IMR-90 (cell line): ENCODE results near the gene SLC7A6OS. TPM values are rescaled to one million over a fixed set of nuclear protein-coding genes. Genes with fewer than 3 reads are reported as not detected.

ENCODE experiments used
- ATAC-seq: fragments of 200-7000 bp; cut with Tn5 transposase; 2 replicates; pipeline ENCODE4 v1.9.1; 2020; ENCODE audit warnings: low read depth, mild to moderate bottlenecking, moderate library complexity
- BruUV-seq: library from RNA; stranded (reverse); fragments of 400-500 nt; replicated peaks from 2 replicates; lab custom pipeline; 2021; lab: Mats Ljungman, UMichigan
- CTCF ChIA-PET: fragments of 300-600 bp; formaldehyde crosslinking; extraction: SDS; loops from one replicate; lab custom pipeline; 2021; ENCODE audit warnings: antibody characterized with exemption; lab: Yijun Ruan, JAX
- POLR2A ChIA-PET: fragments of 300-600 bp; sonication (Branson Sonifier 250); formaldehyde crosslinking; loops from one replicate; lab custom pipeline; 2022; ENCODE audit warnings: antibody characterized with exemption; ENCODE audit not compliant: unreplicated experiment; lab: Charles Lee
- DNase-seq: peaks from one replicate; pipeline ENCODE4 v3.0.0; 2013
- H2AFZ ChIP-seq: replicated peaks from 2 replicates; pipeline ENCODE3; 2013; ENCODE audit warnings: low read length, mild to moderate bottlenecking; ENCODE audit not compliant: poor library complexity
- H2AK5ac ChIP-seq: 2 replicates; pipeline ENCODE4 v1.6.1; 2013; ENCODE audit warnings: low read depth, low read length, inconsistent platforms
- H2AK9ac ChIP-seq: replicated peaks from 2 replicates; pipeline ENCODE3; 2013; ENCODE audit warnings: mild to moderate bottlenecking, low read depth, low read length, moderate library complexity; ENCODE audit not compliant: poor library complexity
- H2BK120ac ChIP-seq: 2 replicates; pipeline ENCODE4 v1.6.1; 2013; ENCODE audit warnings: low read depth, low read length, inconsistent platforms
- H2BK15ac ChIP-seq: 3 replicates; pipeline ENCODE4 v1.6.1; 2013; ENCODE audit warnings: low read depth, low read length, inconsistent platforms
- H2BK20ac ChIP-seq: 2 replicates; pipeline ENCODE4 v1.6.1; 2013; ENCODE audit warnings: low read depth, mild to moderate bottlenecking, inconsistent platforms, low read length, moderate library complexity
- H2BK5ac ChIP-seq: 2 replicates; pipeline ENCODE4 v1.6.1; 2013; ENCODE audit warnings: mild to moderate bottlenecking, low read depth, low read length, inconsistent platforms; ENCODE audit not compliant: poor library complexity, severe bottlenecking
- H3K14ac ChIP-seq: replicated peaks from 2 replicates; pipeline ENCODE4 v1.6.1; 2013; ENCODE audit warnings: low read depth, low read length, inconsistent platforms
- H3K18ac ChIP-seq: 2 replicates; pipeline ENCODE4 v1.6.1; 2013; ENCODE audit warnings: low read depth, low read length, control low read depth
- H3K23ac ChIP-seq: 2 replicates; pipeline ENCODE4 v1.6.1; 2013; ENCODE audit warnings: low read depth, low read length, inconsistent platforms
- H3K27ac ChIP-seq: 2 replicates; pipeline ENCODE4 v1.5.1; 2013; ENCODE audit warnings: mild to moderate bottlenecking, control low read depth, low read length; ENCODE audit not compliant: insufficient read depth
- H3K27me3 ChIP-seq: 2 replicates; pipeline ENCODE4 v1.6.1; 2013; ENCODE audit warnings: low read length; ENCODE audit not compliant: control insufficient read depth, insufficient read depth
- H3K36me3 ChIP-seq: 2 replicates; pipeline ENCODE4 v1.6.1; 2013; ENCODE audit warnings: low read length, mixed read lengths; ENCODE audit not compliant: control insufficient read depth, insufficient read depth
- H3K4ac ChIP-seq: 2 replicates; pipeline ENCODE4 v1.6.1; 2013; ENCODE audit warnings: low read depth, low read length, inconsistent platforms
- H3K4me1 ChIP-seq: 2 replicates; pipeline ENCODE4 v1.6.1; 2013; ENCODE audit warnings: low read length, mixed read lengths; ENCODE audit not compliant: control insufficient read depth, insufficient read depth
- H3K4me2 ChIP-seq: 2 replicates; pipeline ENCODE4 v1.6.1; 2013; ENCODE audit warnings: low read depth, mild to moderate bottlenecking, control low read depth, low read length, moderate library complexity
- H3K4me3 ChIP-seq: 2 replicates; pipeline ENCODE4 v1.5.1; 2013; ENCODE audit warnings: low read depth, mild to moderate bottlenecking, control low read depth, low read length, moderate library complexity; ENCODE audit not compliant: insufficient read depth
- H3K56ac ChIP-seq: 2 replicates; pipeline ENCODE4 v1.6.1; 2013; ENCODE audit warnings: low read length, inconsistent platforms; ENCODE audit not compliant: insufficient read depth; ENCODE audit errors: extremely low read depth
- H3K79me1 ChIP-seq, 2 experiments: 2 replicates each; pipeline ENCODE4 v1.6.1; 2013; ENCODE audit warnings: low read length in 2 of 2, inconsistent platforms in 1 of 2, low read depth in 1 of 2
- H3K9ac ChIP-seq: 2 replicates; pipeline ENCODE4 v1.6.1; 2013; ENCODE audit warnings: low read depth, low read length, control low read depth
- H3K9me1 ChIP-seq: 2 replicates; pipeline ENCODE4 v1.6.1; 2013; ENCODE audit warnings: low read length, inconsistent platforms; ENCODE audit not compliant: insufficient read depth
- H3K9me3 ChIP-seq: 2 replicates; pipeline ENCODE4 v1.6.1; 2013; ENCODE audit warnings: low read length; ENCODE audit not compliant: control insufficient read depth, insufficient read depth
- H4K20me1 ChIP-seq: 2 replicates; pipeline ENCODE4 v1.6.1; 2013; ENCODE audit warnings: low read length, inconsistent platforms; ENCODE audit not compliant: insufficient read depth
- H4K5ac ChIP-seq: 2 replicates; pipeline ENCODE4 v1.6.1; 2013; ENCODE audit warnings: mild to moderate bottlenecking, low read depth, low read length, control low read depth
- H4K8ac ChIP-seq, 2 experiments: 2 replicates each; pipeline ENCODE4 v1.6.1; 2013; ENCODE audit warnings: low read depth in 2 of 2, low read length in 2 of 2, control low read depth in 1 of 2, inconsistent platforms in 1 of 2
- H4K91ac ChIP-seq: 2 replicates; pipeline ENCODE4 v1.6.1; 2013; ENCODE audit warnings: low read depth, low read length, inconsistent platforms; ENCODE audit not compliant: insufficient read depth
- FOS ChIP-seq: fragments of 150-350 bp; IDR thresholded peaks from 2 replicates; pipeline ENCODE4 v1.6.1; 2016; ENCODE audit warnings: low read depth, low read length
- RAD21 ChIP-seq: IDR thresholded peaks from 2 replicates; pipeline ENCODE4 v1.6.1; 2012; ENCODE audit warnings: low read length, improper control_type of control experiment
- SMC3 ChIP-seq: fragments of 150-350 bp; IDR thresholded peaks from 2 replicates; pipeline ENCODE4 v1.6.1; 2016; ENCODE audit warnings: low read depth, mild to moderate bottlenecking, antibody characterized with exemption, low read length, moderate library complexity
- WGBS, 2 experiments: methylation state at CpG; one replicate each; pipeline versions ENCODE4 v1.1.5 to v1.1.7; 2013; ENCODE audit warnings: missing lambda C conversion rate in 2 of 2; ENCODE audit not compliant: insufficient read length in 1 of 2; ENCODE audit errors: extremely low coverage in 2 of 2; 5-methylcytosine and 5-hydroxymethylcytosine counted together
- dilution Hi-C: fragments of 300-500 bp; cut with HindIII; formaldehyde crosslinking; loops from one replicate; pipeline ENCODE4 v1.14.3; 2018; ENCODE audit warnings: low sequenced_read_pairs; ENCODE audit not compliant: unreplicated experiment
- in situ Hi-C: fragments of 300-500 bp; cut with MboI; formaldehyde crosslinking; loops from 3 replicates; pipeline ENCODE4 v1.14.3; 2019; ENCODE audit warnings: low sequenced_read_pairs, inconsistent platforms, mixed read lengths
- intact Hi-C: fragments of 100-400 bp; cut with micrococcal nuclease; formaldehyde crosslinking; loops from 2 replicates; pipeline ENCODE4 v1.10.0; 2022
- polyA plus RNA-seq, 3 experiments: library from polyadenylated mRNA; depleted of rRNA; stranded (reverse); fragments of >200 nt; gene quantifications; 2 replicates each; pipeline ENCODE4 v1.2.3, GENCODE V29; 2012; ENCODE audit warnings: low replicate concordance in 1 of 3
- total RNA-seq: library from RNA; depleted of rRNA; stranded (reverse); fragments of >200 nt; gene quantifications from 2 replicates; pipeline ENCODE4 v1.2.3, GENCODE V29; 2012

The SLC7A6OS gene
- total and polyA plus RNA-seq, 2 of the 4 experiments (the other 2 are of a cell fraction), result 6.8 to 8.4 TPM

DNA sequence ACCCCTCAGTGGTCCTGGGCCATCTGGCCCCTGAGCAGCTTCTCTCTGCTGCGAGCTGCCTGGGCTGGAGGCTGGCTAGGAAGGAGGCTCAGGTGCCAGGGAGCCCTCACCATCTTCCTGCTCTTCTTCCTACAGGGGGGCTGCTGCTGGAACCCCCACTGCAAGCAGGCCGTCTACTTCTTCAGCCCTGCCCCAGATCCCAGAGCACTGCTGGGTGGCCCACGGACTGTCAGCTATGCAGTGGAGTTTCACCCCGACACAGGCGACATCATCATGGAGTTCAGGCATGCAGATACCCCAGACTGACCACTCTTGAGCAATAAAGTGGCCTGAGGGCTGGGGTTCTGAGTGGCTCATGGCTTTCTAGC, 46.2 kb upstream of the SLC7A6OS start:
- intact Hi-C loops (no loop called here), in situ Hi-C loops (no loop called here), dilution Hi-C loops (no loop called here)
- H3K4me1 ChIP-seq, result no peaks in the 10 kb centered on the region
- H2BK5ac ChIP-seq, result no peak overlapping the region
- 100% methylated on average over 1 of the region's 5 CpGs; no CpG with 5 or more reads in 1 of the 2 experiments for WGBS, 2 experiments
- H3K4me2 ChIP-seq, result no peak overlapping the region
- no peaks in the 10 kb centered on the region for H3K9me1 ChIP-seq
- no peak overlapping the region for H2AFZ ChIP-seq
- H3K14ac ChIP-seq, result no peak overlapping the region
- H3K18ac ChIP-seq, result no peak overlapping the region
- H2AK5ac ChIP-seq, result no peak overlapping the region
- no TSS peak for BruUV-seq
- DNase-seq (no peak), ATAC-seq (no peak)
- no peak overlapping the region for H3K56ac ChIP-seq
- TF ChIP-seq RAD21 (no peak), SMC3 (no peak), FOS (no peak)
- no peak overlapping the region for H2BK120ac ChIP-seq
- H2BK15ac ChIP-seq, result no peak overlapping the region
- no peak overlapping the region for H3K23ac ChIP-seq
- H3K27ac ChIP-seq, result no peak overlapping the region
- H4K5ac ChIP-seq, result no peak overlapping the region
- no peak overlapping the region for H4K91ac ChIP-seq
- no peak overlapping the region for H3K4me3 ChIP-seq
- H4K8ac ChIP-seq, result no peak overlapping the region
- H4K20me1 ChIP-seq, result no peaks in the 10 kb centered on the region; the same call in 1 of the 2 replicates
- POLR2A ChIA-PET, result no interaction called here
- H3K9me3 ChIP-seq, result no peaks in the 10 kb centered on the region
- no peak overlapping the region for H2BK20ac ChIP-seq
- no peak overlapping the region for H3K4ac ChIP-seq
- H3K36me3 ChIP-seq, result peaks cover 51% of the 10 kb centered on the region
- H3K9ac ChIP-seq, result no peak overlapping the region
- H2AK9ac ChIP-seq, result no peak overlapping the region
- H3K27me3 ChIP-seq, result no peaks in the 10 kb centered on the region
- CTCF ChIA-PET, result no interaction called here
- H3K79me1 ChIP-seq, result no peaks in the 10 kb centered on the region; a peak in 1 of 4 replicates
